Stimulated activated CD8-positive, alpha-beta memory T cell treated with anti-CD3 and anti-CD28 coated beads, Interleukin-12 subunit alpha, Interleukin-12 subunit beta, amount 100 ng/mL, for 4 hours (primary cell): Measurements from ENCODE around the gene KERA.

ENCODE experiments used
- DNase-seq: peaks from one replicate; pipeline ENCODE4 v3.0.0-alpha.2; 2020; ENCODE audit warnings: low read depth

Gene KERA

GRCh38 chr12:91009319-91009950, 48.4 kb downstream of the KERA start:
- no peak for DNase-seq

GRCh38 chr12:91007531-91008290, 50.1 kb downstream of the KERA start:
- no peak for DNase-seq

DNA sequence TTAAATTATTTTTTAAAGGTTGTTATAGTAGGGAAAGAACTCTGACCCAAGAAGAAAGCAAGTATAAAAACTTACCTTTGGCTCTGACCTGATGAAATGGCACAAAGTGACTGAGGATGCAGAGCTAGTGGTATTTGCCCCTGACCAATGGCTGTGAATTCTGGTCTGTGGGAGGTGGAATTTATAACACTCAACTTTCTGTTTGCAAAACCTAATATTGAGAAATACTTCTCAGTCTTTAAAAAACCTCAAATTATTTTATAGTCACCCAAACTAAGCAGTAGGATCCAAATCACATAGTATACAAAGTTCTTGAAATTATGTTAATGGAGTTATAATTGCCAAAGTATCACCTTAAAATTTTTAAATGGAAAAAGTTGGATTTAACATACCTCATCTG, 53.0 kb downstream of the KERA start, which contains the start of gene EPYC:
TSS of gene EPYC (minus strand) at position 101 of the 400 bp plus-strand sequence. CDS start 2,407 bp downstream, outside the sequence.
- no peak for DNase-seq

DNA sequence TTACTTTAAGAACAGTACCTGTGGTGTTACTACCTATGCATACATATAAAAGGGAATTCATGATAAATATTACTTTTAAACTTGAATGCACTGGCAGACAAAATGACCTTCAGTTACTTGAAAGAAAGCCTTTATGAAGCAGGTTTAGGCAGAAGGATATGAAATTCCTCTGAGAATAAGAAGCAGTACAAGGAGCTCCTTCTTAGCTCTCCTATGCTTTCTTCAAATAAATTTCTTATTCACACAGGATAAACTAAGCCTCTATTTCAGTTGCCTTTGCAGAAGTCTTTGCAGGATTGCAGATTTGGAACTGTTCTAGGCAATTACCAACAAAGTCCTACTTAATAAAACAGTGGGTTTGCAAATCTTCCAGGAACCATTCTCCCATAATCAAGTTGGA, 54.1 kb downstream of the KERA start:
- no peak for DNase-seq

- DNase-seq, result no peak
Observed at GRCh38 chr12:91001306-91001705, 56.5 kb downstream of the KERA start.
